Bronchial epithelial cell (primary cell): ENCODE results near the gene EMP3. TPM values are rescaled to one million over a fixed set of nuclear protein-coding genes. Genes with fewer than 3 reads are reported as not detected.
"Not testable (repeated sequence)": the region's sequence is repeated elsewhere in the genome, so short reads cannot be mapped to it uniquely, and the experiment has no call there.

Experiments
- DNase-seq: peaks from one replicate; pipeline ENCODE4 v3.0.0-alpha.2; 2010; ENCODE audit warnings: low read depth
- FAIRE-seq: peaks from 2 replicates; lab custom pipeline; 2011; peaks lifted over from hg19 to GRCh38; lab: Jason Lieb, UNC
- H3K27me3 ChIP-seq: 2 replicates; pipeline ENCODE4 v1.5.1; 2011; ENCODE audit warnings: low read length; ENCODE audit not compliant: control insufficient read depth, insufficient read depth
- H3K36me3 ChIP-seq: 2 replicates; pipeline ENCODE4 v1.5.1; 2011; ENCODE audit warnings: low read length; ENCODE audit not compliant: control insufficient read depth, insufficient read depth
- H3K4me3 ChIP-seq: 2 replicates; pipeline ENCODE4 v1.5.1; 2011; ENCODE audit warnings: mild to moderate bottlenecking, low read depth, low read length, control low read depth
- total RNA-seq: library from RNA; depleted of rRNA; stranded (reverse); fragments of >200 nt; gene quantifications from 2 replicates; pipeline ENCODE4 v1.2.1, GENCODE V29; 2014
- TF ChIP-seq, protein P1 (sequence below): IDR thresholded peaks from 2 replicates; pipeline ENCODE4 v1.5.1; 2011; ENCODE audit warnings: mild to moderate bottlenecking, moderate library complexity, low read length, control low read depth, inconsistent platforms; ENCODE audit not compliant: insufficient read depth, severe bottlenecking

Gene EMP3
- total RNA-seq, 1 donor from 2014 or later: 9.0 TPM

DNA sequence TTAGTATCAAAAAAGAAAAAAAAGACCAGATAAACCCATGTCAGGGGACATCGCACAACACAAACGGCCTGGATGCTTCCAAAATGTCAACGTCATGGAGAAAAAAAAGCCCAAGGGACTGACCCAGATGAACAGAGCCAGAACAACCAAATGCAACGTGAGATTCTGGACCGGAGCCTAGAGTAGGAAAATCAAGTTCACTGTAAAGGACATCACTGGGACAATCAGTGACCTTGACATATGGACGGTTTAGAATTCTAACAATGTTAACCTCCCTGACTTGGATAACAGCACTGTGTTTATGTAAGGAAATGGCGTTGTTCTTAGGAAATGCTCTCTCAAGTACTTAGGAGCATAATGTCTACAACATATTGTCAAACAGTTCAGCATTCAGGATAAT is 15.1 kb upstream of the EMP3 start:
- H3K36me3 ChIP-seq: no peaks in the 10 kb centered on the region
- no peaks in the 10 kb centered on the region for H3K27me3 ChIP-seq
- TF ChIP-seq, protein P1, sequence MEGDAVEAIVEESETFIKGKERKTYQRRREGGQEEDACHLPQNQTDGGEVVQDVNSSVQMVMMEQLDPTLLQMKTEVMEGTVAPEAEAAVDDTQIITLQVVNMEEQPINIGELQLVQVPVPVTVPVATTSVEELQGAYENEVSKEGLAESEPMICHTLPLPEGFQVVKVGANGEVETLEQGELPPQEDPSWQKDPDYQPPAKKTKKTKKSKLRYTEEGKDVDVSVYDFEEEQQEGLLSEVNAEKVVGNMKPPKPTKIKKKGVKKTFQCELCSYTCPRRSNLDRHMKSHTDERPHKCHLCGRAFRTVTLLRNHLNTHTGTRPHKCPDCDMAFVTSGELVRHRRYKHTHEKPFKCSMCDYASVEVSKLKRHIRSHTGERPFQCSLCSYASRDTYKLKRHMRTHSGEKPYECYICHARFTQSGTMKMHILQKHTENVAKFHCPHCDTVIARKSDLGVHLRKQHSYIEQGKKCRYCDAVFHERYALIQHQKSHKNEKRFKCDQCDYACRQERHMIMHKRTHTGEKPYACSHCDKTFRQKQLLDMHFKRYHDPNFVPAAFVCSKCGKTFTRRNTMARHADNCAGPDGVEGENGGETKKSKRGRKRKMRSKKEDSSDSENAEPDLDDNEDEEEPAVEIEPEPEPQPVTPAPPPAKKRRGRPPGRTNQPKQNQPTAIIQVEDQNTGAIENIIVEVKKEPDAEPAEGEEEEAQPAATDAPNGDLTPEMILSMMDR: no peak
- FAIRE-seq (no peak), DNase-seq (no peak)
- H3K4me3 ChIP-seq: no peak overlapping the region

DNA sequence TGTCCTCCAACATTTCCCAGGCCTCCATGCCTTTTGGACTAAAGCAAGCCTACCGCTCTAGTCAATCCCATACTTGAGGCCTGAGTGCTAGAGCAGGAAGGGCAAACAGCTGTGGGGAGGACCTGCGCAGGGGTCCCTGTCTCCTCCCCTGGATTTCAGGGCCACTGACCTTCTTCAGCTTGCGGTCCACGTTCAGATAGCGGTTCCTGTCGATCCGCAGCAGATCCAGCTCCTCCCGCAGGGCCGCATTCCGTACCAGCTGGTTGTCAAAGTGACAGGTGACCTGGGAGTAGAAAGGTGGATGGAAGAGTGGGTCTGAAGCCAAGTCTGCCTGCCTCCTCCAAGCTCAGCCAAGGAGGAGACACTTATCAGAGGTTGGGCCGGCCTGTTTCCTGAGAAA is 14.0 kb upstream of the EMP3 start:
- FAIRE-seq (no peak), DNase-seq (no peak)
- TF ChIP-seq, protein P1: no peak
- no peak overlapping the region for H3K4me3 ChIP-seq
- no peaks in the 10 kb centered on the region for H3K27me3 ChIP-seq
- no peaks in the 10 kb centered on the region for H3K36me3 ChIP-seq

DNA sequence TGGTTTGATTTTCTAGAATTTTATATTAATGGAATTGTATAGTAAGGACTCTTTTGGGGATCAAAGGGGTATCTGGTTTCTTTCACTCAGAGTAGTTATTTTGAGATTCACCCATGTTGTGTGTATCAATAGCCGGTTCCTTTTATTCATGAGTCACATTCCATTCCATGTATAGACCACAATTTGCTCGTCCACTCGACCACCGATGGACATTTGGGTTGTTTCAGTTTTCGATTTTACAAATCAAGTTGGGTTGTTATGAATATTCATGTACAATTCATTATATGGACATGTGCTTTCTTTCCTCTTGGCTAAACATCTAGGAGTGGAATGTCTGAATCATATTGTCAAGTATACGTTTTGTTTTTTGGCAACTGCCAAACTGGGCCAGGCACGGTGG is 9.6 kb upstream of the EMP3 start:
- no peaks in the 10 kb centered on the region for H3K27me3 ChIP-seq
- FAIRE-seq (no peak), DNase-seq (no peak)
- no peaks in the 10 kb centered on the region for H3K36me3 ChIP-seq
- no peak overlapping the region for H3K4me3 ChIP-seq
- TF ChIP-seq, protein P1: no peak

DNA sequence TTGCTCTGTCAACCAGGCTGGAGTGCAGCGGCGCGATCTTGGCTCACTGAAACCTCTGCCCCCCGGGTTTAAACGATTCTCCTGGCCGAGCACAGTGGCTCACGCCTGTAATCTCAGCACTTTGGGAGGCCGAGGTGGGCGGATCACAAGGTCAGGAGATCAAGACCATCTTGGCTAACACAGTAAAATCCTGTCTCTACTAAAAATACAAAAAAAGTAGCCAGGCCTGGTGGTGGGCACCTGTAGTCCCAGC is 7.7 kb upstream of the EMP3 start:
- not testable (repeated sequence) for DNase-seq, FAIRE-seq, H3K27me3 ChIP-seq, H3K36me3 ChIP-seq, H3K4me3 ChIP-seq

DNA sequence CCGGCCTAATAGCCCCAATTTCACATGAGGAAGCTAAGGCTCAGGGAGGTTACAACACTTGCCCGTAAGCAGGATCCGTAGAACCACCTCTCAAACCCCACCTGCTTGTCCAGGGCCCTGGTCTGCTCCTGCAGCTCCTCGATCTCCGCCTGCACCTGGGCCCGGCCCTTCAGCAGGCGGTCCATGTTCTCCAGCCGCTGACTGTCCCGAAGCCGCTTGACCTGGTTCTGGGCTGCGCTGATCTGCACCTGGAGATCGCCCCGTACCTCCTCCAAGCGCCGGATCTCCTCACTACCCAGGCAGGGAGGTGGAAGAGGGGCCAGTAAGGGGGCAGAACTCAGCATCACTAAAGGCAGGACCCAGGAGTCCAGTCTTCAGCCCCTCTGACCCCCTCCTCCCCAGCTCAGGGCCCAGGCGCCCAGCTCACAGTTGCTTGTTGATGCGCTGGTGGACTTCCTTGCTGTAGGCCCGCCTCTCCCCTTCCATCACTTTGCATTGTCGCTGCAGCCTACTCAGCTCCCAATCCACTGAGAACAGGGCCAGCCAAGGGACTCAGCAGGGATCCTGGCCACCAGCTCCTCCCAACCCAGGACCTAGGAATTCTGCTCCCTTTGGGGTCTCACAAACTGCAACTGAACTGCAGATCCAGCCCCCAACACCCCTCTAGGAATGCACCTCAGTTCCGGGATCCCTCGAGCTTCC is 6.9 kb upstream of the EMP3 start:
- Histone ChIP-seq H3K36me3 (no peaks in the 10 kb centered on the region), H3K4me3 (no peak overlapping the region), H3K27me3 (no peaks in the 10 kb centered on the region)
- FAIRE-seq (no peak), DNase-seq (no peak)
- TF ChIP-seq, protein P1: no peak

DNA sequence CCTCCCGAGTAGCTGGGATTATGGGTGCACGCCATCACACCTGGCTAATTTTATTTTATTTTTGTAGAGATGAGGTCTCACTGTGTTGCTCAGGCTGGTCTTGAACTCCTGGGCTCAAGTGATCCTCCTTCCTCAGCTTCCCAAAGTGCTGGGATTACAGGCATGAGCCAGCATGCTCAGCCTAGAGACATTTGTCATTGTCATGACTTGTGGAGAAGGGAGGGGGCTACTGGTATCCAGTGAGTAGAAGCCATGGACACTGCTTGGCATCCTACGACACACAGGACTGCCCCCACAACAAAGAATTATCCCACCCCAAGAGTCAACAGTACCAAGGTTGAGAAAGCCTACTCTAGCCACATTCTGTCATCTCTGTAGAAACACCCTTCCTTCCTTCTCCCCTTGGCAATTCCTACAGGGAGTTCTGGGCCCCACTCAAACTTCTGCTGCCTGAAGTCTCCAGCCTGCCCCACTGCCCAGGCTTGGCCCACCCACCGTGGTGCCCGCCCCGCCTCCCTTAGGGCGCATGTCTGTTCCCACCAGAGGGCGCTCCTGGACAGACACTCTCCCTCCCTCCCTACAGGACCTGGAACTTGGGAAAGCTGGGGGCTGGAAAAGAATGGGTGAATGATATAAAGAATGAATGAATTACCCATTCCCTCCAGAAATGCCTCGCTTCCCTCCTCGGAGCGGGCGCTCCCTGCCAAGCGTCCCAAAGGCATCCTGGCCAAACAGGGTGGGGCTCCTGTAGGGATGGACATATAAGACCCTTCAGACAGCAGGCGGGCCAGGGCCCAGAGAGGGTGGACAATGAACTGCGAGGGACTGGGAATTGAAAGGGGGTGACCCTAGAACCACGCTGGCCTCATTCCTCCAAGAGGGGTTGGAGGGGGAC is 5.5 kb upstream of the EMP3 start:
- TF ChIP-seq, protein P1: peak; percentile 82
- DNase-seq: peak; percentile 58
- no peaks in the 10 kb centered on the region for H3K27me3 ChIP-seq
- H3K36me3 ChIP-seq: no peaks in the 10 kb centered on the region
- no peak overlapping the region for H3K4me3 ChIP-seq
- no peak for FAIRE-seq
